Colon (tissue), 2 donors: Measurements from ENCODE around the gene FBXL15.

ENCODE experiments used
- FAIRE-seq: peaks from 2 replicates; lab custom pipeline; 2012; peaks lifted over from hg19 to GRCh38; lab: Jason Lieb, UNC
- donor health status: control.
- donor health status: control.

FBXL15 gene

DNA sequence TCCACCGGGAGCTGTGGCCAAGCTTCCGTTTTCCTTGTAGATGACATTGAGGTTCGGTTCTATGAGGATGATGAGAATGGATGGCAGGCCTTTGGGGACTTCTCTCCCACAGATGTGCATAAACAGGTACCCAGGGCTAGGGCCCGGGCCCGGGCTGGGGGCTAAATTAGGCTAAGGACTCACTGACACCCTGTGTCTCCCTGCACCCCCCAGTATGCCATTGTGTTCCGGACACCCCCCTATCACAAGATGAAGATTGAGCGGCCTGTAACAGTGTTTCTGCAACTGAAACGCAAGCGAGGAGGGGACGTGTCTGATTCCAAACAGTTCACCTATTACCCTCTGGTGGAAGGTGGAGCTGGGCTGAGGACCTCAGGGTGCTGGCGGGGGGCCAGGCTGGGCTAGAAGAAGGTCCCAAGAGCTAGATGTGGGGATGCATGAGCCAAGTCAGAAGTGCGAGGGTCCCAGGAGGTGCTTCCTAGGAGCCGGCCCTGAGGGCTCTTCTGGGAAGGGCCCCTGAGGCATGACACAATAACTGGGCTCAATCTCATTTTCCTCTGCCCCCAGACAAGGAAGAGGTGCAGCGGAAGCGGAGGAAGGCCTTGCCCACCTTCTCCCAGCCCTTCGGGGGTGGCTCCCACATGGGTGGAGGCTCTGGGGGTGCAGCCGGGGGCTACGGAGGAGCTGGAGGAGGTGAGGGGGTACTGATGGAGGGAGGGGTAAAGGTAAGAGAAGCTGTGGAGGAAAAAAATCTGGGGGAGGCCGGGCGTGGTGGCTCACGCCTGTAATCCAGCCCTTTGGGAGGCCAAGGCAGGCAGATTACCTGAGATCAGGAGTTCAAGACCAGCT lies 22.2 kb upstream of the FBXL15 start:
- no peak for FAIRE-seq

DNA sequence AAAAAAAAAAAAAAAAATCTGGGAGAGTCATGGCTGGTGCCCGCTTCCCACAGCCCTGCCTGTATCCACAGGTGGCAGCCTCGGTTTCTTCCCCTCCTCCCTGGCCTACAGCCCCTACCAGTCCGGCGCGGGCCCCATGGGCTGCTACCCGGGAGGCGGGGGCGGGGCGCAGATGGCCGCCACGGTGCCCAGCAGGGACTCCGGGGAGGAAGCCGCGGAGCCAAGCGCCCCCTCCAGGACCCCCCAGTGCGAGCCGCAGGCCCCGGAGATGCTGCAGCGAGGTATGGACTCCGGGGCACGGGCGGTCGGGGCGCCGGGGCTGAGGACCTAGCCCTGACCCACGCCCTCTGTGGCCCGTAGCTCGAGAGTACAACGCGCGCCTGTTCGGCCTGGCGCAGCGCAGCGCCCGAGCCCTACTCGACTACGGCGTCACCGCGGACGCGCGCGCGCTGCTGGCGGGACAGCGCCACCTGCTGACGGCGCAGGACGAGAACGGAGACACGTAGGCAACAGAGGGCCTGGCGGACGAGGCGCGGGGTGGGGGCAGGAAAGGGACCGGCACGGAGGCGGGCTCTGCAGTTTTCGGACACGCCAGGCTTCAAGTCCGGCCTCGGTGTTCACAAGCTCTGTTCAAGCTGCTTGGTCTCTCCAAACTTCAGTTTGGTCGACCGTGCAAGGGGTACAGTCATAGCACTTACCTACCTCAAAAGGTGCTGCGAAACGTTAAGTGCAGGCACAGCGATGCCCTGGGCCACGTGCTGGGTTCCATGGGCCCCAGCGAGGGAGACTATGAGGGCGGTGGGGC lies 21.2 kb upstream of the FBXL15 start:
- no peak for FAIRE-seq

DNA sequence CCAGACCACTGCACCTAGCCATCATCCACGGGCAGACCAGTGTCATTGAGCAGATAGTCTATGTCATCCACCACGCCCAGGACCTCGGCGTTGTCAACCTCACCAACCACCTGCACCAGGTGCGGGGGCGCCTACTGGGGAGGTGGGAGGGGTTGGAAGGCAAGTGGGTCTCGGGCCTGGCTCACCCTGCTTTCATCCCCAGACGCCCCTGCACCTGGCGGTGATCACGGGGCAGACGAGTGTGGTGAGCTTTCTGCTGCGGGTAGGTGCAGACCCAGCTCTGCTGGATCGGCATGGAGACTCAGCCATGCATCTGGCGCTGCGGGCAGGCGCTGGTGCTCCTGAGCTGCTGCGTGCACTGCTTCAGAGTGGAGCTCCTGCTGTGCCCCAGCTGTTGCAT lies 20.6 kb upstream of the FBXL15 start:
- no peak for FAIRE-seq

DNA sequence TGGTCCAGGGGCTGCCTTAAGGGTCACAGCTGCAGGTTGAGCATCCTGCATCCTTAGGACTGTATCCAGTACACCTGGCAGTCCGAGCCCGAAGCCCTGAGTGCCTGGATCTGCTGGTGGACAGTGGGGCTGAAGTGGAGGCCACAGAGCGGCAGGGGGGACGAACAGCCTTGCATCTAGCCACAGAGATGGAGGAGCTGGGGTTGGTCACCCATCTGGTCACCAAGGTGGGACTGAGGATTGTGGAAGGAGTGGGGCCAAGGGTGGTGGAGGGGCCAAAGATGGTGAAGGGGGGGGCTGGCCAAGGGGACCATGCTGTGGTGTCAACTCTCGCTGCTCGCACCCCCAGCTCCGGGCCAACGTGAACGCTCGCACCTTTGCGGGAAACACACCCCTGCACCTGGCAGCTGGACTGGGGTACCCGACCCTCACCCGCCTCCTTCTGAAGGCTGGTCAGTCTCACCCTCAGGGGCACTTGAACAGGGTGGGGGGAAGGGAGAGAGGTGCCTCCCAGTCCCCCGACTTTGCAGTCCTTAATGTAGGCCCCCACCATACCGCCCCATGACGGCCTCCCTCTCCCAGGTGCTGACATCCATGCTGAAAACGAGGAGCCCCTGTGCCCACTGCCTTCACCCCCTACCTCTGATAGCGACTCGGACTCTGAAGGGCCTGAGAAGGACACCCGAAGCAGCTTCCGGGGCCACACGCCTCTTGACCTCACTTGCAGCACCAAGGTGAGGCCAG lies 19.9 kb upstream of the FBXL15 start:
- FAIRE-seq: no peak

DNA sequence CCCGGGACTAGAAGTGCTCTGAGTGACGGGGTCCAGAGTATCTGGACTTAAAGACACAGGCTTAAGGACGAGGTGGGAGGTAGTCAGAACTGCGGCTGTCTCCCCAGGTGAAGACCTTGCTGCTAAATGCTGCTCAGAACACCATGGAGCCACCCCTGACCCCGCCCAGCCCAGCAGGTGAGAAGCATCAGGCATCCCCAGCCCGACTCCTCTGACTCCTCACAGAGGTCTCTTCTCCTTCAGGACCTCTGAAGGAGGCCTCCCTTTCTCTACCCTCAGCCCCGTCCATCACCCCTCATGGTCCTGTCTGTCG lies 19.3 kb upstream of the FBXL15 start:
- FAIRE-seq: no peak

DNA sequence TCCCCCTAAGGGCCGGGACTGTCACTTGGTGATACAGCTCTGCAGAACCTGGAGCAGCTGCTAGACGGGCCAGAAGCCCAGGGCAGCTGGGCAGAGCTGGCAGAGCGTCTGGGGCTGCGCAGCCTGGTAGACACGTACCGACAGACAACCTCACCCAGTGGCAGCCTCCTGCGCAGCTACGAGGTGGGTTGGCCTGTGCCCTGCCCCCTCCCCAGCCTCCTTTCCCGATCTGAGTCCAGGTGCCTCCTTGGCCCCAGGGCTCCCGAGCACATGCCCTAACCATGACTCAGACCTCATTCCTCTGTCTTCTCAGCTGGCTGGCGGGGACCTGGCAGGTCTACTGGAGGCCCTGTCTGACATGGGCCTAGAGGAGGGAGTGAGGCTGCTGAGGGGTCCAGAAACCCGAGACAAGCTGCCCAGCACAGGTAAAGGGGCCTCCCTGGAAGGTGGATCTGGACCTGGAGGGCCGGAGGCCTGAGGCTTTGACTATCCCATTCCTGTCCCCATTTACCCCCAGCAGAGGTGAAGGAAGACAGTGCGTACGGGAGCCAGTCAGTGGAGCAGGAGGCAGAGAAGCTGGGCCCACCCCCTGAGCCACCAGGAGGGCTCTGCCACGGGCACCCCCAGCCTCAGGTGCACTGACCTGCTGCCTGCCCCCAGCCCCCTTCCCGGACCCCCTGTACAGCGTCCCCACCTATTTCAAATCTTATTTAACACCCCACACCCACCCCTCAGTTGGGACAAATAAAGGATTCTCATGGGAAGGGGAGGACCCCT lies 18.7 kb upstream of the FBXL15 start:
- no peak for FAIRE-seq

DNA sequence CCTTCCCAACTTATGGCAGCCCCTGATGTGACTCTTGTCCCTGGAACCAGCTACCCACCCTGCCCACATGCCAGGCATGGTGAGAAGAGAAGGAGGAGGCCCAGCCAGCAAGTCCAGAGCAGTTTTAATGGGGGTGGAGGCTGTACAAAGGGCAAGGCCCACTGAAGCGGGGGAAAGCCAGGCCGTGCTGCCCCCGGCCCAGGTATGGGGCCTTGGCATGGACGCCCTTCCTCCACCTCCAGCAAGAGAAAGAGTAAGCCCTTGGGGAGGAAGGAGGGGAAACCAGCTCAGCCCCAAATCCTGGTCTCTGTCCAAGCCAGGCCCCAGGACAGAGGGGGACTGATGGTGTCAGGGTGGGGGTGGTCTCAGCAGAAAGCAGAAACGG lies 18.1 kb upstream of the FBXL15 start:
- no peak for FAIRE-seq

DNA sequence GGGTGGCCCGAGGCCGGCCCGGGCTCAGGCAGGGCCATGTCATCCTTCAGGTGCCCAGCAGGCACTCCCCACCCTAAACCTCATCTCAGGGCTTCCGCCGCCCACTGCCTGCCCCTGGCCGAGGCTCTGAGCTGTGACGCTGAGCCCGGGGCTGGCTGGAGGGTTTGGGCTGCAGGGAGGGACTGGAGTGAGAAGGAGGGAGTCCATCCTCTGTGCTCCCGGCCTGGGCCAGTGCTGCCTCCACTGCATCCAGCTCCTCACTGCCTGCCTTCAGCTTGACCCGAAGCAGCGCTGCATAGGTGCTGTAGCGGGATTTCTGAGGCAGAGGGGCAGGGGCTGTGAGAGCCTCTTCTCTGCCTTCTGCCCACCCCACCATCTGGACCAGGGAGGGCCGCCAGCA lies 17.5 kb upstream of the FBXL15 start:
- no peak for FAIRE-seq

DNA sequence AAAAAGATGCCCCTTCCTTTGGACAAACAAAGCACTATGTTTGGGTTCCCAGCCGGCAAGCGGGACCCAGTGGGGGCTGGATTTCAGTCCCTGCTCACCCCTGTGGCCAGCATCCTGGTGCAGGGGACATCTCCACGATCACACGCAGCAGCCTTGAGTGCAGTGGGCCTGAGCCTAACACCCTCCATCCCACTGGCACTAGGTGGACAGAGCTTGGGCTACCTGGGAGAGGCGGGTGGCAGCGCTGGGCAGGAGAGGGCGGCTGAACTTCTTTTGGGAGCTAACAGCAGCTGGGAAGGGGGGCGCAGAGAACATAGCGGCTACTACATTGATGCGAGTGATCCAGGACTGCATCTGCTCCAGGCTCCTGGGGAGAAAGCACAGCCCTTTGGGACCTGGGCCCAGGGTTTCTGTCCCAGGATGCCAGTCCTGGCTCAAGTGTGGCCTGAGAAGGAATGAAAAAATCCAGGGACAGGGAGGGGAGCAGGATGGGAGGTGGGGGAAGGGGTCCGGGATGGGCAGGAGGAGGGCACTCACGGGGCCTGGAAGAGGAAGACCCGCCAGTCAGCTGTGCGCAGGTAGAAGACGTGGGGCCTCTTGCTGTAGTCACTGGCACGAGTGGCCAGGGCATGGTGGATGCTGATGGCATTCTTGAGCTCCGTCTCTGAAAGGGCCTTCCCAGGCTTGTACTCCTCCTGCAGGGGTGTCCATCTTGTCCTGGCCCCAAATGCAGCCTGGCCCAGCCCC lies 16.1 kb upstream of the FBXL15 start:
- no peak for FAIRE-seq

DNA sequence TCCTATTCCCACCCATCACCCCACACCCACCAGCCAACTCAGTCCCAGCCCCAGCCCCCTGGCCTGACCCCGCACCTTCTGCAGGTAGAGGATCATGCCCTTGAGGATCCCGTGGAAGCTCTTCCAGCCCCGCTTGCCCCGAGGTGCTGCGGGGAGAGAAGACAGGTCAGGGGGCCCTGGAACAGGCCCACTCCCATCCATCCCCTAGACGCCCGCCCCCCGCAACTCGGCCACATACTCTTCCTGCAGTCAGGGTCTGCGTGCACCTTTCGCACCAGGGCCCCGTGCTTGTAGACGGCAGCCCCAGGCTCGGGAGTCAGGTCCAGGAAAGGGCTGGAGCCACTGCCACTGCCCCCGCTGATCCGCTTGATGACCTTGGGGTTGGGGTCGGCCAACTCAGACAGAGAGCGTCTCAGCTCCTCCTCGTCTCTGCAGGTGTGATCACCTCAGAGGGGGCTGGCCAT lies 15.5 kb upstream of the FBXL15 start:
- no peak for FAIRE-seq

DNA sequence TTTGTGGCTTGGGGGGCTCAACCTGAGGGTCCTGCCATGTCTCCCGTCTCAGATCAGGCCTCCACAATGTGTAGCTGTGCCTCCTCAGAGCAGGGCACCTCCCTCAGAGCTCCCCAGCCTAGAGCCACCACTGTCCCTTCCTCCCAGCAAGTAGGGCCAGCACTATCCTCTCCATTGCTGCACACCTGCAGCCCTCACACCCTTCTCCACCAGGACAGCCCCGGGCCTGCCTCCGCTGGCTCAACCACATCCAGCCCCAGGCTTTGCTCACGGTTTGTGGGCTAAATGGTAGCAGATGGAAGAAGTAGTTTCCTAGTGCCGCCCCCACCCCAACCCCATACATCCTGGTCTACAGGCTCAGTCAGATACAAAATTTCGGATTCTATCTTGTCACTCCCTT lies 15.0 kb upstream of the FBXL15 start:
- no peak for FAIRE-seq

DNA sequence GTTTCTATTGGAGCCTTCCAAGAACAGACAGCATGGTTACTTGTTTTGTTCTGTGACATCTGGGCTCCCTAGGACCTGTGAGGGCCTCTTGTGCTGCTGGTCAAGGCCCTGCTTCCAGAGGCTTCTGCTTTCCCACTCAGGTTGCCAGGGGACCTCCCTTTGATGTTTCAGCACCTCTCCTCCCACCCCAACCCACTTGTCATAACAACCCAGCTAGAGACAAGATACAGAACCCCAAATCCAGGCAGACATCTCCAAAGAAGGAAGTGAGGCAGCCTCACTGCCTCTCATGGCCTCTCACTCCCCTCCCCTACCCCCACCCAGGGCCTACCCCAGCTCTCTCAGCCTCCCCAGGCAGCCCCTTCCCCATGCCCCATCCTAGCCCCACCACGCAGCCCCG lies 13.8 kb upstream of the FBXL15 start:
- no peak for FAIRE-seq

DNA sequence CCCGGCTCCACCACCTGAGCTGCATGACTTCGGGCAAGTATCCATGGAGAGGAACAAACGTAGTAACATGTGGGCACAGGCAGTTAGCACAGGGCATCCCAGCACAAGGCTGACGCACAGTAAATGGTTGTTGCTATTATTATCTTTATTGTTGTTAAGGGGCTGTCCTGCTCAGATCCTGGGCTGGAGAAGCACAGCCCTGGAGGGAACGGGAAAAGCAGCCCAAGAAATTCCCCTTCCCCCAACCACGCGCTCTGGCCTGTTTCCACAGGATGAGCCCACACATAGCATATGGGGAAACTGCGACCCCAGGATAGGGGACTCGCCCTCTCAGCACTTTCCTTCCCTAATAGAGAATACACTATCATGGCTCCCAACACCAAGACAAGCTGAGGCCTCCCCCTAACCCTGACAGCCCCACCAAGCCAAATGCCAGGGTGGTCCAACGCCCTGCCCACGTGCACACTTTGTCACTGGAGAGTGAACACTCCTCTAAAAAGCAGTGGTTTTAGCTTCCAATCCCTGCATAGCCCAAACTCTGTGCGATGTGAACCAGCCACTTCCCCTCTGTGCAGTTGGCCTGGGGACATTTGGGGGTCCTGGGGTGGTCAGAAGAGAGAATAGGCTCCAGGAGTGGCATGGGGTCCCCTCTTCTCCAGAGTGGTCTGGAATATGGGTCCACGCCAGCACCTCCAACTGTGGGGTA lies 13.1 kb upstream of the FBXL15 start:
- no peak for FAIRE-seq

DNA sequence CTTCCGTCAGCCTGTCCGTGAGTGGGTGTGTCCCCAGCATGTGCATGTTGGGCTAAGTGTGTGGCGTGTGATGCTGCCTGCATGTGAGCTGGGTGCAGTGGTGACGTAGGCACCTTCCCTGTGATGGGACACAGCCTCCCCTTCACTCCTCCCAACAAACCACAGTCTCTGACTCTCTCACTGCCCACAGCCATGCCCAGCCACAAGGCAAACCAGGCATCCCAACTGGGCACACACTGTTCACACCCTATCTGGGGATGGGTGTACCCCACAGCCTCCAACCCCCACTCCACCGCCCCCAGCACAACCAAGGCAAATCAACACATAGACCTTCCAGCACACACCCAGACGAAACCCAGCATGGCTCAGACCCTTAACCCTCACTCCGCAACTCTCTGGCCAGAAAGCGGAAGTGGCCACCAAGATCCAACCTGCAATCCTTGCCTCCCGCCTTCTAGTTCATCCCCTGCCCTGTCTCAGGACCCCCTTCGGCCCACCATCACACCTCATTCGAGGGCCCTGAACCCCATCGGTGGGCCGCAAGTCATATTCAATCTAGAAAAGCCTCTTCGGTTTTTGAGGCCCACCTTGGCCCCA lies 12.4 kb upstream of the FBXL15 start:
- no peak for FAIRE-seq

DNA sequence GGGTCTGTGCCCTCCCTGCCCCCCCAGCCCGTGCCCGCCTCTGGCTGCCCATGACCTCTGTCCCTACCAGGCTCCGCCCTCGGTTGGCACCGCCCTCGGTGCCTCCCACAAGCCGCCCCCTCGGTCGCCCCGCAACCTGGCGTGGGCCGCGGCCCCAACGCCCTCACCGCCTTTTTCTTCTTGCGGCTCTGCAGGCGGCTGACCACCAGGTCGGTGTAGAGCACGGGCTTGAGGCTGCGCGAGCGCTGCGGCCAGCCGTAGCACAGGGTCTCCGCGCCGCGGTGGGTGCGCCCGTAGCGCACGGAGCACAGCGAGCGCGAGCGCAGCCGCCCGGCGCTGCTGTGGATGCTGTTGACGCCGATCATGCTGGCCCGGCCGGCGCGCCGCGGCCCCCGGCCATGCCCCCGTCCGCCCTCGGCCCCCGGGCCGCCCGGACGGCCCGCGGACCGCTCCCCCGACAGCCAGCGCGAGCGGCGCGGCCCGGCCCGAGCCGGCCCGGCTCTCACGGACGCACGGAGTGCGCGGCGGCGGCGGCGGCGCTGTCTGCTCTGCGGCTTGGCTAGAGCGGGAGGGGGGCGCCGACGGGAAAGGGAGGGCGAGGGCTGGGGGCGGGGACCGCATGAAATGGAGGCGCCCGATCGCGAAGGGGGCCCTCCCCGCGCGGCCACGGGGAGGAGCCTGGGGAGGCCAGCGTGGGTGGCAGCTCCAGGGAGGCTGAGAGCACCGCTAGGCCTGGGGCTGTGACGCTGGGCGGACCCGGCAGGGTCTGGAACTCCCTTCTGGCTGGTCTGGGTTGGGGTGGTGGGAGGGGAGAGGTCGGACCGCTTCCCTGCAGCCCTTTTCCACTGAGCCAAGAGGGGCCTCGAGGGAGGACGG lies 11.7 kb upstream of the FBXL15 start:
- FAIRE-seq: no peak

DNA sequence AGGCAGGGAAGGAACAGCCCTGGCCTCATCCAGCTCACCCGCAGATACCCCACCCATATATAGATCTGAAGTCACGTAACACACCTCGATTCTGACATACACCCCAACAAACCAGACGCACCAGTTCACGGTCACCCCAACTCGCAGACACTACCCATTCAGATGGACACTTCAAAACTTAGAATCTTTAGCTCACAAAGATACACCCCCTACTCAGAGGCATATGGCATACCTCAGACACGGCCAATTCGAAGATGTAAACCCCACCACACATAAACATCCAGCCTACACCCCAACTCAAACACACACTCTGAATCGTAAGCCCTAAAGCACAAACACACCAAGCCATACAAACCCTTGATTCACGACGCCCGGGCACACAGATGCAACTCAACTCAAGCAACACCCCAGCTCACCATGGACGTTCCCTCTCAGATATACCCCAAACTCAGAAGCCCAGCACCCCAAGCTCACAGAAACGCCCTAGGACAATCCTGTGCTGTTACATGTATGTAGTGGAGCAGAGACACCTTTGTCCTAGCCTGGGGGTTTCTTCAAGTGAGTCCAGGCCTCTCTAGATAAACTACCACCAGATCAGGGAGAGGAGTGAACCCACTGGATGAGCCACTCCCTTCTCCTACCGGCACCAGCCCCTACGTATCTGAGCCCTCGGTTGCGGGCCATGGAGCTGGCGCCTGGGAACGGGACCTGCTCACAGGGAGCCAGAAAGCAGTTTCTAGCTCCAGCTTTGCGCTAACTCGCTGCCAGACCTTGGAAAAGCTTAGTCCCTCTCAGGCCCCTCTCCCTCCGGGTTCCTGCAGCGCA lies 10.8 kb upstream of the FBXL15 start:
- no peak for FAIRE-seq

DNA sequence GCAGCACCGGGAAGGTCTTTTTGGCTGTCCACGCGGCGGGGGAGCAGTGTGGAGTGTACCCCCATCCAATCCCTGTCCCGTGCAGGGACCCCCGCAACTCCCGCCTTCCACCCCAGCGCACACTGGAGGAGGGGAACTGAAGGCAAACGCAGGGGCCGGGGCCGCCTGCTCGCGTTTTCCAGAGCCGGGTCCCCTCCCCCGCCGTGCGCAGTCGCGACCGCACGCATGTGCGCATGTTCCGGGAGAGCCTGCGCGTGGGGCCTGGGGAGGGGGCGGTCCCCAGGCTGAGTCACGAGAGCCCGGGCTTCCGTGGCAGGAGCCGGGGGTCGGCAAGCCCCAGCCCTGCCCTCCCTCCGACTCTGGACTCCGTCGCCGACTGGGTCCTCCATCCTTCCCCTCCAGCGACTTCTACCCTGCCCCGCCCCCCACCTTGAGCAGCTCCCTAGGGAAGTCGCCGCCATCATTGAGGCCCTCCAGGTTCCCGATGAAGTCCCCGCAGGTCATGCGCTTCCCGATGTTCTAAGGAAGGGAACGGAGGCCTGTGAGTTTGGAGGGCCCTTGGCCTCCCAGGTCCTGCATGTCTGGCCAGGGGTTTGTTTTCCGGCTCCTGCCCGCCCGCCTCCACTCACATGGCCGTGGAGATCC lies 10.1 kb upstream of the FBXL15 start:
- no peak for FAIRE-seq
